LoVo (cell line): ENCODE measurements around the gene FADS1.

Experiments used
- DNase-seq: peaks from one replicate; pipeline ENCODE4 v3.0.0-alpha.2; 2016; ENCODE audit warnings: low spot score

Gene FADS1

DNA sequence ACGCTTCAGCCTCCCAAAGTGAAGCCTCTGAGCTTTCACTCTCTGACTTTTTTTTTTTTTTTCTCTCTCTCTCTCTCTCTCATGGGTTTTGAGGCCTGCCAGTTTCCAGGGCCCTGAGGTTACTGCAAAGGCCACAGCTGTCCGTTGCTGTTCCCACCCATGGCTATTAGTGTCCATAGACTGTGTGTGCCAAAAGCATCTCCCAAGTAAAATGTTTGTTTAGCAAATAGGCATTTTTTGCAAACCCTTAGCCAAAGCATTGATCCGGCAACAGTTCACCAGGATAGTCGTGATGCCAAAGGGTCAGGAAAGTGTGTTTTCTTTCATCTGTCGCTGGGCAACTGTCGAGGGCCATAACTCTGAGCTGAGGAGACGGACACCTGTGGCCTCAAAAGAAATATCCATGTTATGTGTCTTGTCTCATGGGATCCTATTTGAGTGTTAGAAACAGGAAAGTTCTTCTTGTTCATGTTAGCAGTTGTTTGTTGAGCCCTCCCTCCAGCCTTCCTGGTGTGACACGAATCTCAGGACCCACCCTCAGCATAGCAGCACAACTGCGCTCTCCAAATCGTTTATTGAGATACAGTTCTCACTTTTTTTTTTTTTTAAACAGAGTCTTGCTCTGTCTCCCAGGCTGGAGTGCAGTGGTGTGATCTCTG lies 29.7 kb upstream of the FADS1 start:
- DNase-seq: no peak

DNA sequence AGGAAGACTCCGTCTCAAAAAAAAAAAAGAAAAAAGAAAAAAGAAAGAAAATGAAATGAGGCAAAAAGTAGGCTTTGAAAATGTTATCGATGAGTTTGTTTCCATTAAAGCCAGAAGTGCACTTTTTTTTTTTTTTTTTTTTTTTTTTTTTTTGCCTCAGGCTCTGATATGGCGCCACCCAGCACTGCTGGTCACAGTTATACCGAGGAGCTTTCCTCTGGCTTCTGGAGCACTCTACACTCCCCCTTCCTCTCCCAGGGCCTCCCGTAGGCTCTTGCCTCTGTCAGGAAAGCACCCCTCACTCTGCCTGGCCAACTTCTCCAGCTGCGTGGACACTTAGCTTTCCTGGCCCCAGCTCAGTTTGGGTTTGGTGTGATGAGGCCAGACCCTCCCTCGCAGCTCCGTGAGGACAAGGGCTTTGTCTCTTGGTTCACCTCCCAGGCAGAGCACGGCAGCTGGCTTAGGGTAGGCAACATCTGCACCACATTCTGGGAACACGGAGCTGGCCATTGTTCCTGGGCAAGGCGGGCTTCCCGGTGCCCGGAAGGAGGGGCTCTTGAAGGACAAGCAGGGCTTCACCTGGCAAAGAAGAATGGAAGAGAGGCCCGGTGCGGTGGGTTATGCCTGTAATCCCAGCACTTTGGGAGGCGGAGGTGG lies 28.2 kb upstream of the FADS1 start:
- DNase-seq: no peak

DNA sequence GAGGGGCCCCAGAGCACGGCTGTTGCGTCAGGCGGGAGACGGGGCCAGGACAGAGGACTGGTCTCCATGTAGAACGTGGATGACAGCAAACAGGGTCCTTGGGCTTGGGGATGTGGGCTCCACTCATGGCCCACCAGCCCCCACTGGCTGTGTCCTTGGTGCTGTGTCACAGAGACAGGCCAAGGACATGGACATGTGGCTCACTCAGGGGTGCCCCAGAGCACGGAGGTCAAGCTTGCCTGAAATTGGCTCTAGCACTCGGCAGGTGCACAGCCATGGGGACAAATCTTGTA lies 25.7 kb upstream of the FADS1 start:
- no peak for DNase-seq

DNA sequence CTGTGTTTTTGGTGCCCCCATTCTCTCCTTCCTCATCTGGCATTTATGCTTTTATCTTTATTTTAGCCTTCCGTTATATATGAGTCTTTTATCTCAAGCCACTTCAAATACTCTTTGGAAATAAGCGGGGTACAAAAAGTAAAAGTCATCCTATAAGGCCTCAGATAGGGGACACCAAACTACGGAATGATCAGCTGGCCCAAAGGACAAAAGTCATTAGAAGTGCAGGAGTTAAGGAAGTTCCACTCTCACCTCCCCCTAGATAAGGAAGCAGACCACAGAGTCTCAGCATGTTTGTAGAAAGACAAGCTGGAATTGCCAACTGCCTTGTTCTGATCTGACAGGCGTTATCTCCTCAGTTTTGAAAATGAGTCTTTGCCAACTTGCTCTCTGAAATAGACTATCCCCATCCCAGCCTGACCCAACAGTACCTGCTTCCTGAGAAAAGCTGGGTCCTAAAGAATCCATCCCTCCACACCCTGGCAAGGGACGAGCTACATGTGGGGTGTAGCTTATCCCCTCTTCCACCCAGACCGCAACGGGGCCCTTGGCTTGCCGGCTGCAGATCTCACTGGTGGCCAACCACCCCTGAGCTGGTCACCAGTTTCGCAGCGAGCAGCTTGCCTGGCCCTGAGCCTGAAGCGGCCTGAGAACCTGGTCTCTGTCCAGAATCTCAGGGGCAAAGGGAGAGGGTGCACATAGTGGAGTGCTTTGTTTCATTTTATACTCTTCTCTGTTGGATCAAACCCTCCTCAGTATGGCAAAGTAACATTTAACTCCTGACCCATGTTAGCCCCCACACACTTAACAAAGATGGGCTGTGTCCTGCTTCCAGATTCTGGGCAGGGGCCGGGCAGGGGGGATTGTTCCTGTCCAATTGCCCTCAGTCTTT lies 25.1 kb upstream of the FADS1 start:
- DNase-seq: no peak

DNA sequence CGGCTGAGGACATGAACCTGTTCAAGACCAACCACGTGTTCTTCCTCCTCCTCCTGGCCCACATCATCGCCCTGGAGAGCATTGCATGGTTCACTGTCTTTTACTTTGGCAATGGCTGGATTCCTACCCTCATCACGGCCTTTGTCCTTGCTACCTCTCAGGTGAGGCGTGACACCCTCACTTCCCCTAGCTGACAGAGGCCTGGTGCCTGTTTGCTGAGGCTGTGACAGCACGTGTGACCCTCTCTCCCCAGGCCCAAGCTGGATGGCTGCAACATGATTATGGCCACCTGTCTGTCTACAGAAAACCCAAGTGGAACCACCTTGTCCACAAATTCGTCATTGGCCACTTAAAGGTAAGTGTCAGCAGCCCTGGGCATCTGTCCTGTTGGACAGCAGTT lies 23.6 kb upstream of the FADS1 start:
- DNase-seq: no peak

DNA sequence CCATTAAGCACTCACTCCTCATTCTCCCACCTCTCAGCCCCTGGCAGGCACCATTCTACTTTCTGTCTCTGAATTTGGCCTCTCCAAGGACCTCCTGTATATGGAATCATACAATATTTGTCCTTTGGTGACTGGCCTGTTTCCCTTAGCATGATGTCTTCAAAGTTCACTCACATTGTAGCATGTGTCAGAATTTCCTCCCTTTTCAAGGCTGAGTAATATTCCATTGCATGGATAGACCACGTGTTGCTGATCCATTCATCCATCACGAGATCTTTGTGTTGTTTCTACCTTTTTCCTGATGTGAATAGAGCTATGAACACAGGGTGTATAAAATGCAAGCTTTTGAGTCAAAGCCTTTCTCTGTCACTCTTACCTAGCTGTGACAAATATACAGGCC lies 22.9 kb upstream of the FADS1 start:
- no peak for DNase-seq

DNA sequence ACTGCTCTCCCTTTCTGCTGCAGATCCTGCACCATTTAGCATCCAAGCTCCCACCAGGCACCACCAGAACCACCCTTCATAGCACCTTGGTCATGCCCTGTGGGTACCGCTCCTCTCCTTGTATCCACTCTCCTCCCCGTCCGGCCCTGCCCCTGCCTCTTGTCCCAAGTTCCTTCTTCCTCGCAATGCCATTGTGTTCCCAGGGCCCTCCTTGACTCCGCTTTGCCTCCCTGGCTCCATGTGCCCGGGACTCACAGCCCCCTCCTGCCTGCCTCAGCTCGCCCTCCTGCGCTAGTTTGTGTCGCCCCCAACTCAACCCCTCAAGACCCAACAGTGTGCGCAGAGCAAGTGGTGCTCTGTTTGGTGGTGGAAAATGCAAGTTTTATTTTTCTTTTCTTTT lies 22.1 kb upstream of the FADS1 start:
- DNase-seq: no peak

DNA sequence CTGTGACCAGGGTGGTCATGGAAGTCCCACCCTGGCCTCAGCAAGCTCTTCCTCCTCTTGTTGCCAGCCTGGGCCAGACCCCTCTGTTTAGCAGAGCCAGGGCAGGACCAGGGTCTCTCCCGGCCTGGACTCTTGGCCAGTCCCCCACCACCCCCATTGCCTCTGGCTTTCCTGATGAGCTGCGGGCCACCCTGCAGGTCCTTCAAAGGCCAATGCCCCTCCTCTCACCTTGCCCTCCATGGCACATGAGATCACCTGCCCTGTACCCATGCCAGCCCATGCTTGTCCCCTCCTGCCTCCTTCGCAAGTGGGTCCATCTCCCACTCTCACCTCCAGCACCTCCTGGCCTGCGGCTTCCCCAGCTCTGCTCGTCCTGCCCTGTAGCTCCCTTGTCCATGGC lies 21.7 kb upstream of the FADS1 start:
- no peak for DNase-seq

DNA sequence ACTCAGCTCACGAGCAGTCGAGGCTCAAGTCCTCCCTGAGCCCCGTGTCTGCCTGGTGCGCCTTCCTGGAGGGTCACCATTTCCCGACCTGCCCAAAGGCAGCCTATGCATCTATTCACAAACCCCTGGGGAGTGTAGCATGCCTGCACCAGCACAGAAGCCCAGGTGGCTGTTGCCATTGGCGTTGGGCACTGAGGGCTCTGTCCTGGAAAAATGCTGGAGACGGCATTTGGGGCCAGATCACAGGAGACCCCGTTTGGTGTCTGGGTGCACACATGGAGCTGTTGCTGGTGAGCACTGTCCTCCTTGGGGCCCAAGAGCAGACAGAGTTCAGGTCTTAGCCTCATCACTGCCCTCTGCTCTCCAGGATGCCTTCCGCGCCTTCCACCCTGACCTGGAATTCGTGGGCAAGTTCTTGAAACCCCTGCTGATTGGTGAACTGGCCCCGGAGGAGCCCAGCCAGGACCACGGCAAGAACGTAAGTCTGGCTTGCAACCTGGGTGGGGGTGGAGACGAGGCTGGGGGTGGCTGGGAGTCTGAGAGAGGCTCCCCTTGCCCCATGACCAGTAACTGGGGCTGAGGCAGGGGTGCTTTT lies 20.7 kb upstream of the FADS1 start:
- DNase-seq: no peak

DNA sequence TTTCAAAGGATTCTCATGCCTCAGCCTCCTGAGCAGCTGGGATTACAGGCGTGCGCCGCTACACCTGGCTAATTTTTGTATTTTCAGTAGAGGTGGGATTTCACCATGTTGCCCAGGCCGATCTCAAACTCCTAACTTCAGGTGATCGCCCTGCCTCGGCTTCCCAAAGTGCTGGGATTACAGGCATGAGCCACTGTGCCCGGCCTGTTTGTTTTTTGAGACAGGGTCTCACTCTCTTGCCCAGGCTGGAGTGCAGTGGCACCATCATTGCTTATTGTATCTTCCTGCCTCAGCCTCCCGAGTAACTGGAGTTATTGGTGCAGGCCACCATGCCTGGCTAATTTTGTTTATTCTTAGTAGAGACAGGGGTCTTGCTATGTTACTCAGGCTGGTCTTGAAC lies 19.4 kb upstream of the FADS1 start:
- no peak for DNase-seq

DNA sequence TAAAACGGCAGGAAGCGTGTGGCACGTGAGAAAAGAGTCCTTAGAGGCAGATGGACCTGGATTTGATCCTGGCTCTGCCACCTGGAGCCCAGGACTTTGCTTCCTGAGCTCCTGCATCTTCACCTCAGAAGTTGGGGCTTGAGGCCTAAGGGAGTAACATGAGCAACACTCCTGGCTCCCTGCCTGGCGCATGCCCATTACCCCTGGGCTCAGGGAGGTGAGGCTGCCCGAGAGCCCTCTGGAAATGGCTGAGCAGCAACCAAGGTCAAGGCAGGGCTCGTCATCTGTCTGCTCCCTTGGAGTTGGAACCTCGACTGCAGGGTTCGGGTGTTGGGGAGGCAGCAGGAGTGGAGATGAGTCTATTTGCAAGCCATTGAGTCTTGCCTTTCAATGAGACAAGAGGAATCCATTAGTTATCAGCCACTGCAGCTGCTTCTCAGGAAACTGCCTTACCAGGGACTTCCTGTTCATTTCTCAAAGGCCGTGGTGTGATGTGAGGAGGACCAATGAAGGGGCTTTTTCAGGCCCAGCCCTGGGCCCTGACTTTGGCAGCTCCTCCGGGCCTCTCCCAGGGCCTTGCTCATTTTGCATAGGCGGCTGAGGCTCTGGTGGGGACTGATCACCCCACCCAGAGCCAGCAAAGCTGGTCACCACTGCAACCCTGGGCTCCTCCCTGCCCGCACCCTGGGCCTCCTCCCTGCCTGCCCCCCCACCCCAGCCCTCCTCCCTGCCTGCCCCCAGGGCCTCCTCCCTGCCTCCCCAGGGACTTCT lies 17.7 kb upstream of the FADS1 start:
- no peak for DNase-seq

DNA sequence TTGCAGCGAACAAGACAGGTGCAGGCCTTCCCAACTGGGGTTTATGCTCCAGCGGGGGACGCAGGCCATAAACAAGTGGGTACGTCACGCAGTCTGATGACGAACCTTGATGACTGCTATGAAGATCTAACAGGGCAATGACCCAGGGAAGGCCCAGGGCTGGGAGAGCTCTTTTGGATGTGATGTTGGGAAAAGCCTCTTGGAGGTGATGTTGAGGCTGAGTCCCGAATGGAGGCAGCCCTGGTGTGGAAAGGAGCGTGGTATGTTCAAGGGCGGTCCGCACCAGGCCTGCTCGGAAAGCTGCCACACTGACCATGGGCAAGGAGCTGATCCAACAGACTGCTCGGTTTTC lies 17.1 kb upstream of the FADS1 start:
- no peak for DNase-seq

DNA sequence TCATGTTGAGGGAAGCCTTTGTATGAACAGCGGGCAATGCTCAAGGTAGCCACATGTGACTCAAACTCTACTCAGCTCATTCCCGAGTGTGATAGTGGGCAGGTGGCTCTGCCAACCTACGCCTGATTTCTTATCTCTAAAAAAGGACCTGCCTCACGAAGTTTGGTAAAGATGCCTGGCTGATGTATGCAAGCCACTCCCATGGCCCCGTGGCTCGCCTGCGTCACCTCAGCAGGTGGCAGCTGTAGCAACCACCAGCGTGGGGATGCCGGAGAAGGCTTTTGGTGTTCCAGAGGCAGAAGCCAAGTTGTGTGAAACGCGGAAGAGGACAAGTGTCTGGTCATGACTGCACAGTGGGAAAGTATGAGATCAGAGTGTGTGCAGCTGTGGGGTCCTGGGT lies 16.7 kb upstream of the FADS1 start:
- DNase-seq: no peak

DNA sequence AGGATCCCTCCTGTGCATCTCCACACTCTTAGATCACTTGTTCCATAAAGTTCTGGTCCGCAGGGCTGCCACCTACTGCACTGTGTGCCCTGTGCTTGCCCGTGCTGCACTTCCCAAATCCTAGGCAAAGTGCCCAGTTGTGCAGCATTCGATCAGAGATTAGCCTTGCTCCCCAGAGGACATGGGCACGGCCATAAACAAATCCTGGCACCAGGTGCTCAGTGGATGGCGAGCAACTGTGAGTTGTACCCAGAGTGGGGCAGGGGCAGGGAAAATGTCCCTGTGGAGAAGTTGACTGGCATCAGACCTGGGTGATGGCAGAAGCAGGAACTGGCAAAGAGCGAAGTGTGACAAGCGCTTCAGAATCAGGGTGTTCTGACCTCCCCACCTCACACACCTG lies 16.0 kb upstream of the FADS1 start:
- DNase-seq: no peak

DNA sequence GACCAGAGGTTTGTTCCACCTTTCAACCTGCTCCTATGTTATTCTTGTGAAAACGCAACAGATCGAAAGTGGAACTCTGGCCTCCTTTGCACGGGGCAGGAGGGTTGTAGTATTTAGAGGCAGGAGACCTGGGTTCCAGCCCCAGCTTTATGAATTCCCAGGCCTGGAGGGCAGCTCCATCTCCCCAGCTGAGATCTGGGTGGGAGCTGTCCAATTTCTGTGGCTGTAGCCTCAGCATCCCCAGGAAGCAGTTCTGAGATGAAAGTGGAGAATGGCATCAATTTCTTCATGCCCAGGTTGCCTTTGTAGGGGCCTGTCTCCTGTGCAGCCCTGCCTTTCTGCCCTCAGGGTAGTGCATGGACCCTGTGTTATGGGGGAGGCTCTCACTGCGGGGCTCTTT lies 15.4 kb upstream of the FADS1 start:
- no peak for DNase-seq

DNA sequence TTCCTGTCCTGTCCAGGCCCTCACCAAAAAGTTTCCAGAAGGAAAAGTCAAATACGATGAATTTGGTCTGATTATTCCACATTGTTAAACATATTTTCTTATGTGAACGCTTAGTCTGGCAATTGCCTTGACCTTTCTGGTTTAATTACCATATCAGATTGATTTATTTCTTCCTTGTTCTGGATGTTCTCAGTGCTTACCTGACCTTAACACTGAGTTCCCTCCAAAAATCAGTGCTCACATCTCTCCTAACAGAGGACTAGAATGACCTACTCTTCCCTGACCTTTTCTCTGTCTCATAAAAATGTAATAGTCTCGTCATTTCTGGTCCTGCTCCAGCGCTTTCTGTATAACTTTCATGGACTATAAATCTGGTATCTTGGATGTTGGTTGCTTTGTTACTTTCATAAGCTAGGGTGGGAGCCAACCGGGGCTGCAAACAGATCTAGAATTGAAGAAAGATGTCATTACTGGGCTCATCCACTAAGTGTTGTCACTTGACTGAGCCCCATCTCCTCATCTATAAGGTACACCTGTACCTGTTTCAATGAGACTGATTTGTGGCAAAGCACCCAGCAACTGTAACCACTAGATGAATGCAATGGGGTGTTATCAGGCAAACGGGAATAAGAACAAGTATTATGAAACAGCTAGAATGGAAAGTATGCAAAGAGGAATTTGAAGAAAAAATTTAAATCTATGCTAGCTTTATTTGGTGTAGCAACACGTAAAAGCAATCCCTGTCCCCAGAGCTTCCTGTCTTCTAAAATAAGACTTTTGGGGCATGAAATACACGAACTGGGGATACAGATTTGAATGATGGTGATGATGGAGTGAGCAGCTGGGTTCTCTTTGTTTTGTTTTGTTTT lies 13.7 kb upstream of the FADS1 start:
- no peak for DNase-seq

DNA sequence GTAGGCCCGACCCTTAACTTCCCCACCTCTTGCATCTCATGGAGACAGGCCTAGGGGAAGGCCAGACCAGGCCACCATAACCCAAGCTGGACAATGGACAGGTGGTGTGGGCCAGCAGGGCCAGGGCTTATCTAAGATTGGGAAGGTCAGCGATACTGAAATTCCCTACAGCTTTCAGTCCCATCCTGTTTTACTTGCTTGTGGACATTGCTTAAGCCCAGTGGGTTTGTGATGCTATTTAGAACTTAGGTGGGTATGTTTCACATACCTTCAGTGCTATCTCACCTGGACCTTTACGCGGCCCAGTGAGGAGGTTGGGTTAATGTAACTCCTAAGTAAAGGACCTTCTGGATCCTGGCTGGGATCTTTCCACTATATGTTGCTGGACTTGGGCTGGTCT lies 13.0 kb upstream of the FADS1 start:
- no peak for DNase-seq

DNA sequence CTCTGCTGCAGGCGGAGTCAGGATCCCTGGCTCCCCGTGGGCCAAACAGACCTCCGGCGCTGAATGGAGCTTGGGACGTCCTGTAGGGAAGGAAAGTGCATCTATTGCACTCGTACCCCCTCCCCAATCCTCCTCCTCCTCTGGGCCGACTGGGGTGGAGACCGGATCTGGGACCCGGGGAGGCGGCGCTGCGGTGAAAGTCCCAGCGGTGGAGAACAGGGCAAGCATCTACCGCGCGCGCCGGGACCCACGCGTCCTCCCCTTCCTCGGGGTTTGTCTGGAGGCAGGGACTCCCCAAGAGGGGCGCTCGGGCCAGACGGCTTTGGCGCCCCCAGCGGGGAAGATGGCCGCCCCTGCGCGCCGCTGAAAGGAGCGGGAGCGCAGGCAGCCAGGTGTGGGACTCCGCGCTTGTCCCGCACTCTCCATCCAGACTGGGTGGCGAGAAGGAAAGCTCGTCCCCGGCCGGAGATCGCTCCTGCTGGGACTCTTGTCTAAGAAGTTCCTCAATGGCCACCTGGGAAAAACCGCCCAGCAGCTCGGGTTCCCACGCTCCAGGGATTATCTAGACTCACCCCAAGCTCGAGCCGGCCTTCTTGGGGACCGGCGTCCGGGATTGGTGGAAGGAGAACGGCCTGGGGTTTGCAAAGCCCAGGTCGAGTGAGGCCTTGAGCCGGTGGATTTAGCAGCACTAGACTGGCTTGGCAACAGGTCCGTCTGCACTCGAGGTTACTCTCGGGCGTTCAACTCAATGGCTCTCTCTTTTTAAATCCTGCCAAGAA lies 12.0 kb upstream of the FADS1 start:
- DNase-seq: no peak

DNA sequence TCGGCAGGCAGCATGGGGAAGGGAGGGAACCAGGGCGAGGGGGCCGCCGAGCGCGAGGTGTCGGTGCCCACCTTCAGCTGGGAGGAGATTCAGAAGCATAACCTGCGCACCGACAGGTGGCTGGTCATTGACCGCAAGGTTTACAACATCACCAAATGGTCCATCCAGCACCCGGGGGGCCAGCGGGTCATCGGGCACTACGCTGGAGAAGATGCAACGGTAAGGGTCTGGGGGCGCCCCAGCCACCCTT lies 11.5 kb upstream of the FADS1 start:
- no peak for DNase-seq

DNA sequence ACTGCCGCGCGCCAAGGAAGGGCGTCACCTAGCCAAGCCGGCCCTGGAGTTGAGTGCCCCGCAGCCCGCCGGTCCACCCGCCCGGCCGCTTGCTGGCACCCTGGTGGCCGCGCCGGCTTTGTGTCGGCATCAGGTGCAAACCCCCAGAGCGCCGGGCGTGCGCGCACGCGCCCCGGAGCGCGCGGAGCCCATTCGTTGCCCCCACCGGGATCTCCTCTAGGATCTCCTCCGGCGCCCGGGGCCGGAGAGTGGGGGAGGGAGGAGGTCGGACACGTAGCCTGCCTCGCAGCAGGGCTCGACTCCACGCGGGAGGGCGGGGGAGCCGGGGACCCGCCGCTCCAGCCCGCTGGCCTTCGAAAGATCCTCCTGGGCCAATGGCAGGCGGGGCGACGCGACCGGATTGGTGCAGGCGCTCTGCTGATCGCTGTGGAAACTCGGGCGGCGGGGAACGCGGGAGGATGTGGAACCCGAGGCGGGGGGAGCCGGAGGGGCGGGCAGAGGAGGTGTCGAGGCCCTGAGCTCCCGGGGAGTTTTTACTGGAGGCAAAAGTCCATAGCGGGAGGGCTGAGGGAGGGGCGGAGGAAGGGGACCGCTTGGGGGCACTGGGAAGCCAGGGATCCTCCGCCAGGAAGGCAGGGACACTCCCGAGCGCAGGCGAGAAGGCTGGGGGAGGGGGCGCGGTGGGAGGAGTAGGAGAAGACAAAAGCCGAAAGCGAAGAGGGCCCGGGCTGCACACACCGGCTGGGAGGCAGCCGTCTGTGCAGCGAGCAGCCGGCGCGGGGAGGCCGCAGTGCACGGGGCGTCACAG lies 11.0 kb upstream of the FADS1 start, which contains the start of gene FADS2:
Gene FADS2, plus strand, starts transcription at position 730 of the 808 bp plus-strand sequence. CDS start 91 bp downstream, outside the sequence.
- no peak for DNase-seq
